HepG2 (cell line): ENCODE results near the gene HSD17B11. TPM values are rescaled to one million over a fixed set of nuclear protein-coding genes. Genes with fewer than 3 reads are reported as not detected.

Experiments
- DBP ChIP-seq: sonication (generic); formaldehyde crosslinking; IDR thresholded peaks from 2 replicates; pipeline ENCODE4 v1.4.0; 2020; ENCODE audit warnings: missing genetic modification reagents; ENCODE audit errors: not compliant biosample characterization
- GLI4 ChIP-seq: sonication (generic); formaldehyde crosslinking; IDR thresholded peaks from 2 replicates; pipeline ENCODE4 v1.5.1; 2020; ENCODE audit warnings: missing genetic modification reagents, mild to moderate bottlenecking, moderate library complexity, borderline replicate concordance
- KDM5B ChIP-seq: sonication (generic); formaldehyde crosslinking; IDR thresholded peaks from 2 replicates; pipeline ENCODE4 v1.4.0; 2020; ENCODE audit warnings: missing genetic modification reagents, mild to moderate bottlenecking, borderline replicate concordance
- KDM6A ChIP-seq: IDR thresholded peaks from 2 replicates; pipeline ENCODE4 v1.6.1; 2016; ENCODE audit warnings: low read depth
- MXD3 ChIP-seq: IDR thresholded peaks from 2 replicates; pipeline ENCODE4 v1.6.1; 2016; ENCODE audit warnings: mild to moderate bottlenecking, missing biosample characterization, missing genetic modification reagents
- PRDM15 ChIP-seq: sonication (generic); formaldehyde crosslinking; IDR thresholded peaks from 2 replicates; pipeline ENCODE4 v1.4.0; 2020; ENCODE audit warnings: missing genetic modification reagents
- REST ChIP-seq, 2 experiments: IDR thresholded peaks; 2 replicates each; pipeline ENCODE4 v1.6.1; 2011 to 2012; ENCODE audit warnings: low read length in 2 of 2, borderline replicate concordance in 1 of 2, low read depth in 1 of 2, mild to moderate bottlenecking in 1 of 2, moderate library complexity in 1 of 2
- TEF ChIP-seq: sonication (generic); formaldehyde crosslinking; IDR thresholded peaks from 2 replicates; pipeline ENCODE4 v1.5.0; 2020; ENCODE audit warnings: missing genetic modification reagents
- ZNF280B ChIP-seq: sonication (generic); formaldehyde crosslinking; IDR thresholded peaks from 2 replicates; pipeline ENCODE4 v1.5.0; 2020; ENCODE audit warnings: missing genetic modification reagents, mild to moderate bottlenecking, borderline replicate concordance
- ZNF383 ChIP-seq: sonication (generic); formaldehyde crosslinking; IDR thresholded peaks from 2 replicates; pipeline ENCODE4 v1.4.0; 2020; ENCODE audit warnings: missing genetic modification reagents, mild to moderate bottlenecking, borderline replicate concordance
- ZNF496 ChIP-seq: sonication (generic); formaldehyde crosslinking; IDR thresholded peaks from 2 replicates; pipeline ENCODE4 v1.8.1; 2023; ENCODE audit warnings: mild to moderate bottlenecking, moderate library complexity, missing genetic modification reagents; ENCODE audit not compliant: insufficient replicate concordance
- ZNF512 ChIP-seq: sonication (generic); formaldehyde crosslinking; IDR thresholded peaks from 2 replicates; pipeline ENCODE4 v1.4.0; 2020; ENCODE audit warnings: mild to moderate bottlenecking, missing genetic modification reagents
- ZNF552 ChIP-seq: sonication (generic); formaldehyde crosslinking; IDR thresholded peaks from 2 replicates; pipeline ENCODE4 v1.9.0; 2022; ENCODE audit warnings: missing genetic modification reagents, mild to moderate bottlenecking, borderline replicate concordance
- polyA plus RNA-seq, 8 experiments: library from polyadenylated mRNA; depleted of rRNA in 3 of 8; stranded (reverse) in 7 of 8; unstranded in 1 of 8; fragments of >200 nt; fragmentation: Illumina TruSeq in 4 of 8; extraction: Trizol in 4 of 8; gene quantifications; 2 replicates each; pipeline versions ENCODE4 v1.2.1 to v1.2.3, GENCODE V29; 2011 to 2016; ENCODE audit warnings: low read depth in 4 of 8, missing spikeins in 1 of 8, mixed read lengths in 1 of 8; ENCODE audit not compliant: insufficient read depth in 1 of 8
- total RNA-seq, 5 experiments: library from RNA; depleted of rRNA; stranded (reverse); fragments of >200 nt; fragmentation: Illumina TruSeq; extraction: Trizol; gene quantifications; 2 replicates each; pipeline ENCODE4 v1.2.3, GENCODE V29; 2016; ENCODE audit warnings: low read depth in 1 of 5

HSD17B11 gene
- total and polyA plus RNA-seq, 2 of the 13 experiments (the other 11 are each of a cell fraction or from before 2014, with no cell fraction given), result 121 to 158 TPM

- TF ChIP-seq MXD3 (CRISPR knock-in tag) (0 out of 2 replicates have a peak, but pooled peaks have one; percentile 29), TEF (0 out of 2 replicates have a peak, but pooled peaks have one; percentile 10), KDM6A (CRISPR knock-in tag) (peak; percentile 58; the same call in 1 of the 2 replicates), DBP (CRISPR knock-in tag) (no peak), GLI4 (CRISPR knock-in tag) (no peak; the same call in 1 of the 2 replicates), REST (IDR thresholded peaks at IDR 0.05; ENCODE audit: borderline replicate concordance in 1 of 2, low read depth in 1 of 2, low read length in 2 of 2) (peak in 1 of 2 experiments; percentile 77; a peak in 2 of 4 replicates), ZNF383 (no peak; the same call in 1 of the 2 replicates), ZNF496 (CRISPR knock-in tag) (no peak), KDM5B (CRISPR knock-in tag) (peak; percentile 79; the same call in 1 of the 2 replicates), ZNF512 (CRISPR knock-in tag) (no peak), ZNF280B (CRISPR knock-in tag) (no peak; the same call in 1 of the 2 replicates), PRDM15 (CRISPR knock-in tag) (no peak), ZNF552 (0 out of 2 replicates have a peak, but pooled peaks have one; percentile 51)
These were observed at the start of gene HSD17B11 (continued) for GRCh38 chr4:87390891-87391575.
